ENCODE measurements around the gene CRYAA. TPM values are rescaled to one million over a fixed set of nuclear protein-coding genes. Genes with fewer than 3 reads are reported as not detected.
"Not testable (repeated sequence)": the region's sequence is repeated elsewhere in the genome, so short reads cannot be mapped to it uniquely, and the experiment has no call there.

The CRYAA gene
- total and polyA plus RNA-seq, 2 donors (not counting 3 experiments of a cell fraction or from before 2014, with no cell fraction given): not detected

DNA sequence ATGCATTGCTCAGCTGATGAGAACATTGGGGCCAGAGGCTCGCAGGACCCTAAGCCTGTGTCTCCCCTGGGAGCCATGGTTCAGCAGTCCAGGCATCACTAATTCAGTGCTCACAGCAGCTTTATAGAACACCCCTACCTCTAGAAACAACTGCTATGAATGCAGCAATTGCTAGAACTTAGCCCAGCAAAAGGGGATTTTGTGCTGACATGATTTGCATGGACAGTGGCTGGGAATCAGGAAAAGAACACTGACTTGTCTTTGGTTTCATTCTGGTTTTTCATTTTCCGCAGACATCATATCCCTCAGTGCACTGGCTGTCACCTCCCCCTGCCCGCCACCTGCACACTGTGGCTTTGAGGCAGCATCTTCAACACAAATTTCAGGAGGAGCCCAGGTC lies 4.0 kb upstream of the CRYAA start:
- H3K4me1 ChIP-seq (ENCODE audit: control insufficient read depth, extremely low read depth, insufficient read depth, low read length); FAIRE-seq; H3K27ac ChIP-seq (ENCODE audit: insufficient read depth, low read depth, low read length); BruUV-seq (replicated peaks); H3K9me3 ChIP-seq (replicated peaks; ENCODE audit: control insufficient read depth, insufficient read depth, low read length); H3K27me3 ChIP-seq (ENCODE audit: control insufficient read depth in 2 of 2, insufficient read depth in 2 of 2, low read length in 2 of 2); DNase-seq (ENCODE audit: low read depth, low spot score); H3K9me1 ChIP-seq (replicated peaks; ENCODE audit: control insufficient read depth, extremely low read depth, insufficient read depth, low read length); H4K20me1 ChIP-seq (replicated peaks; ENCODE audit: control insufficient read depth, extremely low read depth, insufficient read depth, low read length); intact Hi-C loops (cut with micrococcal nuclease); H3K79me2 ChIP-seq (ENCODE audit: control insufficient read depth, insufficient read depth, low read length); H3K36me3 ChIP-seq (ENCODE audit: control insufficient read depth in 2 of 2, extremely low read depth in 1 of 2, insufficient read depth in 2 of 2, low read length in 2 of 2); H3K9ac ChIP-seq (replicated peaks; ENCODE audit: extremely low read depth, insufficient read depth, low read length); dilution Hi-C loops (cut with MboI; ENCODE audit: extremely low pct_ligation_motif_present, low sequenced_read_pairs); H2AFZ ChIP-seq (ENCODE audit: low read depth, low read length); H3K4me2 ChIP-seq (ENCODE audit: insufficient read depth, low read length); CTCF ChIA-PET; POLR2A ChIA-PET; H3K4me3 ChIP-seq (replicated peaks in 1 of 3; ENCODE audit: insufficient read depth in 1 of 3, low read depth in 1 of 3, low read length in 3 of 3): not testable (repeated sequence)

DNA sequence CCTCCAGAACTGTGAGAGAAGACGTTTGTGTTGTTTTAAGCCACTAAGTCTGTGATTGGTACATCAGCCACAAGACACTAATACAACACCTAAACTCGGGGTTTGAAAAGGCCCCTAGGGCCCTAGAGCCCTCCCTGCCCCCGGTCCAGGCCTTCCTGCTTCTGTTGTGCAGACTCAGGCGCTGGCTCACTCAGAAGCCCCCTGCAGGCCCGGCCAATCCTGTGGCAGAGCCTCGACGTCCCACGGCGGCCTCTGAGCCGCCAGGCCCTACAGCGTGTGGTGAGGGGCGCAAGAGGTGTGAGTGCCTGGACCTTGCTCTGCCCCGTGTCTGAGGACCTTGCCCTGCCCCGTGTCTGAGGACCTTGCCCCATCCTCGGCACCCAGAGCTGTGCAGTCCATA lies 3.1 kb upstream of the CRYAA start:
- dilution Hi-C loops (cut with MboI; ENCODE audit: extremely low pct_ligation_motif_present, low sequenced_read_pairs); POLR2A ChIA-PET; H3K9ac ChIP-seq (replicated peaks; ENCODE audit: extremely low read depth, insufficient read depth, low read length); H2AFZ ChIP-seq (ENCODE audit: low read depth, low read length); DNase-seq (ENCODE audit: low read depth, low spot score); H3K4me1 ChIP-seq (ENCODE audit: control insufficient read depth, extremely low read depth, insufficient read depth, low read length); CTCF ChIA-PET; H3K9me3 ChIP-seq (replicated peaks; ENCODE audit: control insufficient read depth, insufficient read depth, low read length); H3K27ac ChIP-seq (ENCODE audit: insufficient read depth, low read depth, low read length); H3K36me3 ChIP-seq (ENCODE audit: control insufficient read depth in 2 of 2, extremely low read depth in 1 of 2, insufficient read depth in 2 of 2, low read length in 2 of 2); intact Hi-C loops (cut with micrococcal nuclease); H4K20me1 ChIP-seq (replicated peaks; ENCODE audit: control insufficient read depth, extremely low read depth, insufficient read depth, low read length); FAIRE-seq; H3K27me3 ChIP-seq (ENCODE audit: control insufficient read depth in 2 of 2, insufficient read depth in 2 of 2, low read length in 2 of 2); H3K4me2 ChIP-seq (ENCODE audit: insufficient read depth, low read length); H3K9me1 ChIP-seq (replicated peaks; ENCODE audit: control insufficient read depth, extremely low read depth, insufficient read depth, low read length); H3K79me2 ChIP-seq (ENCODE audit: control insufficient read depth, insufficient read depth, low read length); BruUV-seq (replicated peaks); H3K4me3 ChIP-seq (replicated peaks in 1 of 3; ENCODE audit: insufficient read depth in 1 of 3, low read depth in 1 of 3, low read length in 3 of 3): not testable (repeated sequence)

DNA sequence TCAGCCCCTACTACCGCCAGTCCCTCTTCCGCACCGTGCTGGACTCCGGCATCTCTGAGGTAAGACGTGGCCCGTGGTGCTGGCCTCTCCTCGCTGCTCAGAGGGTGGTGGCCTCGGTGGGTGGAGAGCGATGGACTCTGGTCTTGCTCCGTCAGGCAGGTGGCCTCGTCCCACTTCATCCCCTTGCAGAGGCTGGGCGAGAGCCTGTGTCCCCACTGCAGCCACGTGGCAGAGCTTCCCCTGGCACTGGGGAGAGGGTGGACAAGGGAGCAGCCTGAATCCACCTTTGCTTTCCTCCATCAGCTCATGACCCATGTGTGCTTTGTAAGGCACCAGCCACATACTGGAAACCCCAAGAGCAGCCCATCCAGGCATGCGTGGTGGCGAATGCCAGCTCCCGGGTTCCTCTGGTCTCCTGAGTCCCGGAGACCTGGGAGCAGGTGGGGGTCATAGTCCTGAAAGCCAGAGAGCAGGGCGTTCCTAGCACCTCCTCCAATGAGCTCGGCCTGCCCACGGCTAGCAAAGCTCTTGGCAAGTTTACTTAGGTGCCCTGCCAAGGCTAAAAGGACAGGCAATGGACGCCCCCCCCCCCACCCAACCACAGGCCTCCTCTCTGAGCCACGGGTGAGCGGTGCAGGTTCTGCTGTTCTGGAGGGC lies 550 bp downstream of the CRYAA start:
- CTCF ChIA-PET; H3K4me3 ChIP-seq (replicated peaks in 1 of 3; ENCODE audit: insufficient read depth in 1 of 3, low read depth in 1 of 3, low read length in 3 of 3); dilution Hi-C loops (cut with MboI; ENCODE audit: extremely low pct_ligation_motif_present, low sequenced_read_pairs); H3K27ac ChIP-seq (ENCODE audit: insufficient read depth, low read depth, low read length); DNase-seq (ENCODE audit: low read depth, low spot score); H3K79me2 ChIP-seq (ENCODE audit: control insufficient read depth, insufficient read depth, low read length); H3K9me3 ChIP-seq (replicated peaks; ENCODE audit: control insufficient read depth, insufficient read depth, low read length); H3K27me3 ChIP-seq (ENCODE audit: control insufficient read depth in 2 of 2, insufficient read depth in 2 of 2, low read length in 2 of 2); POLR2A ChIA-PET; H3K9ac ChIP-seq (replicated peaks; ENCODE audit: extremely low read depth, insufficient read depth, low read length); H3K4me2 ChIP-seq (ENCODE audit: insufficient read depth, low read length); H3K36me3 ChIP-seq (ENCODE audit: control insufficient read depth in 2 of 2, extremely low read depth in 1 of 2, insufficient read depth in 2 of 2, low read length in 2 of 2); BruUV-seq (replicated peaks); H2AFZ ChIP-seq (ENCODE audit: low read depth, low read length); H3K4me1 ChIP-seq (ENCODE audit: control insufficient read depth, extremely low read depth, insufficient read depth, low read length); H3K9me1 ChIP-seq (replicated peaks; ENCODE audit: control insufficient read depth, extremely low read depth, insufficient read depth, low read length); intact Hi-C loops (cut with micrococcal nuclease); H4K20me1 ChIP-seq (replicated peaks; ENCODE audit: control insufficient read depth, extremely low read depth, insufficient read depth, low read length); FAIRE-seq: not testable (repeated sequence)

DNA sequence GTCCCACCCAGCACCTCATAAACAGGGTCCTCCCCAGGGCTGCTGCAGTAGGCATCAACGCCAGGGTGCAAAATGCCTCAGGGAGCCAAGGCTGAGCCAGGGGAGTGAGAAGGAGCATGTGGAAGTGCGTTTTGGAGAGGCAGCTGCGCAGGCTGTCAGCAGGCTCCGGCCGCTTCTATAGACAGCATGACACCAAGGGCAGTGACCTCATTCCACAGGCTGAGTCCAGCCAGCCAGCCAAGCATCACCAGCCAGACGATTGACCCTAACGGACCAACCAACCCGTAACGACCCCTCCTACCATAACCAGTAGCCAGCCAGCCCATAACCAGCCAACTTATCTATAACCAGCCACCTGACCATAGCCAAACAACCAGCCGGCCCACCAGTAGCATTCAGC lies 1.1 kb downstream of the CRYAA start:
- H3K4me2 ChIP-seq (ENCODE audit: insufficient read depth, low read length); intact Hi-C loops (cut with micrococcal nuclease); POLR2A ChIA-PET; H3K79me2 ChIP-seq (ENCODE audit: control insufficient read depth, insufficient read depth, low read length); dilution Hi-C loops (cut with MboI; ENCODE audit: extremely low pct_ligation_motif_present, low sequenced_read_pairs); H3K4me3 ChIP-seq (replicated peaks in 1 of 3; ENCODE audit: insufficient read depth in 1 of 3, low read depth in 1 of 3, low read length in 3 of 3); H2AFZ ChIP-seq (ENCODE audit: low read depth, low read length); H3K27me3 ChIP-seq (ENCODE audit: control insufficient read depth in 2 of 2, insufficient read depth in 2 of 2, low read length in 2 of 2); H3K36me3 ChIP-seq (ENCODE audit: control insufficient read depth in 2 of 2, extremely low read depth in 1 of 2, insufficient read depth in 2 of 2, low read length in 2 of 2); CTCF ChIA-PET; DNase-seq (ENCODE audit: low read depth, low spot score); H3K9me1 ChIP-seq (replicated peaks; ENCODE audit: control insufficient read depth, extremely low read depth, insufficient read depth, low read length); H3K9me3 ChIP-seq (replicated peaks; ENCODE audit: control insufficient read depth, insufficient read depth, low read length); H3K9ac ChIP-seq (replicated peaks; ENCODE audit: extremely low read depth, insufficient read depth, low read length); H3K4me1 ChIP-seq (ENCODE audit: control insufficient read depth, extremely low read depth, insufficient read depth, low read length); FAIRE-seq; BruUV-seq (replicated peaks); H3K27ac ChIP-seq (ENCODE audit: insufficient read depth, low read depth, low read length); H4K20me1 ChIP-seq (replicated peaks; ENCODE audit: control insufficient read depth, extremely low read depth, insufficient read depth, low read length): not testable (repeated sequence)

Measured in endothelial cell of umbilical vein (primary cell).